HepG2 (cell line): Measurements from ENCODE around the gene NELFB. TPM values are rescaled to one million over a fixed set of nuclear protein-coding genes. Genes with fewer than 3 reads are reported as not detected.

Experiments
- ATF7-NPFF ChIP-seq: sonication (generic); formaldehyde crosslinking; IDR thresholded peaks from 2 replicates; pipeline ENCODE4 v1.8.1; 2023; ENCODE audit warnings: mild to moderate bottlenecking, low read depth, missing genetic modification reagents, moderate library complexity
- BRD4 ChIP-seq: sonication (generic); formaldehyde crosslinking; IDR thresholded peaks from 2 replicates; pipeline ENCODE4 v1.4.0; 2020; ENCODE audit warnings: missing genetic modification reagents
- CBX2 ChIP-seq, 2 experiments: fragments of 200-600 bp in 1 of 2; sonication (generic); formaldehyde crosslinking in 1 of 2; IDR thresholded peaks; 2 replicates each; pipeline versions ENCODE4 v1.7.0 to v1.8.1; 2018 to 2022; ENCODE audit warnings: low read depth in 2 of 2, low read length in 1 of 2, mild to moderate bottlenecking in 1 of 2, missing genetic modification reagents in 1 of 2
- EED ChIP-seq: sonication (generic); formaldehyde crosslinking; IDR thresholded peaks from 2 replicates; pipeline ENCODE4 v1.5.0; 2020; ENCODE audit warnings: mild to moderate bottlenecking, missing genetic modification reagents
- HNF4A ChIP-seq: sonication (generic); formaldehyde crosslinking; IDR thresholded peaks from 2 replicates; pipeline ENCODE4 v1.4.0; 2020; ENCODE audit warnings: missing genetic modification reagents
- KDM6A ChIP-seq: IDR thresholded peaks from 2 replicates; pipeline ENCODE4 v1.6.1; 2016; ENCODE audit warnings: low read depth
- MATR3 ChIP-seq: sonication (generic); formaldehyde crosslinking; IDR thresholded peaks from 2 replicates; pipeline ENCODE4 v1.4.0; 2020; ENCODE audit warnings: missing genetic modification reagents
- RFX5 ChIP-seq: IDR thresholded peaks from 2 replicates; pipeline ENCODE4 v1.6.1; 2011; ENCODE audit warnings: low read depth, low read length, improper control_type of control experiment
- SMAD3 ChIP-seq: sonication (generic); formaldehyde crosslinking; IDR thresholded peaks from 2 replicates; pipeline ENCODE4 v1.4.0; 2020; ENCODE audit warnings: missing genetic modification reagents
- SMARCC2 ChIP-seq: fragments of 450-650 bp; IDR thresholded peaks from 2 replicates; pipeline ENCODE4 v1.6.1; 2017; ENCODE audit warnings: antibody characterized with exemption, mild to moderate bottlenecking
- SOX13 ChIP-seq, 3 experiments: fragments of 450-650 bp in 1 of 3; sonication (generic) in 1 of 3; formaldehyde crosslinking in 1 of 3; IDR thresholded peaks in 2 of 3; conservative IDR thresholded peaks in 1 of 3; 2 replicates each; pipeline versions ENCODE4 v1.5.0 to v1.6.1; 2016 to 2020; ENCODE audit warnings: antibody characterized with exemption in 1 of 3, mild to moderate bottlenecking in 1 of 3, missing compliant biosample characterization in 1 of 3, missing genetic modification reagents in 1 of 3, moderate library complexity in 1 of 3
- TP53 ChIP-seq: sonication (generic); formaldehyde crosslinking; conservative IDR thresholded peaks from 2 replicates; pipeline ENCODE4 v1.4.0; 2020; ENCODE audit warnings: missing genetic modification reagents
- ZFP41 ChIP-seq: sonication (generic); formaldehyde crosslinking; IDR thresholded peaks from 2 replicates; pipeline ENCODE4 v1.4.0; 2020; ENCODE audit warnings: mild to moderate bottlenecking, missing genetic modification reagents, borderline replicate concordance
- polyA plus RNA-seq, 8 experiments: library from polyadenylated mRNA; depleted of rRNA in 3 of 8; stranded (reverse) in 7 of 8; unstranded in 1 of 8; fragments of >200 nt; fragmentation: Illumina TruSeq in 4 of 8; extraction: Trizol in 4 of 8; gene quantifications; 2 replicates each; pipeline versions ENCODE4 v1.2.1 to v1.2.3, GENCODE V29; 2011 to 2016; ENCODE audit warnings: low read depth in 4 of 8, missing spikeins in 1 of 8, mixed read lengths in 1 of 8; ENCODE audit not compliant: insufficient read depth in 1 of 8
- total RNA-seq, 5 experiments: library from RNA; depleted of rRNA; stranded (reverse); fragments of >200 nt; fragmentation: Illumina TruSeq; extraction: Trizol; gene quantifications; 2 replicates each; pipeline ENCODE4 v1.2.3, GENCODE V29; 2016; ENCODE audit warnings: low read depth in 1 of 5
- TF ChIP-seq, protein P1 (sequence below): sonication (generic); formaldehyde crosslinking; IDR thresholded peaks from 2 replicates; pipeline ENCODE4 v1.9.0; 2021; ENCODE audit warnings: missing genetic modification reagents, borderline replicate concordance
- TF ChIP-seq, protein P2 (sequence below): sonication (generic); formaldehyde crosslinking; IDR thresholded peaks from 2 replicates; pipeline ENCODE4 v1.4.0; 2020; ENCODE audit warnings: missing genetic modification reagents
- TF ChIP-seq, protein P3 (sequence below): sonication (generic); formaldehyde crosslinking; IDR thresholded peaks from 2 replicates; pipeline ENCODE4 v1.4.0; 2020; ENCODE audit warnings: mild to moderate bottlenecking, missing genetic modification reagents

Gene NELFB
- total and polyA plus RNA-seq, 2 of the 13 experiments (the other 11 are each of a cell fraction or from before 2014, with no cell fraction given) = 26.5 to 45.8 TPM

DNA sequence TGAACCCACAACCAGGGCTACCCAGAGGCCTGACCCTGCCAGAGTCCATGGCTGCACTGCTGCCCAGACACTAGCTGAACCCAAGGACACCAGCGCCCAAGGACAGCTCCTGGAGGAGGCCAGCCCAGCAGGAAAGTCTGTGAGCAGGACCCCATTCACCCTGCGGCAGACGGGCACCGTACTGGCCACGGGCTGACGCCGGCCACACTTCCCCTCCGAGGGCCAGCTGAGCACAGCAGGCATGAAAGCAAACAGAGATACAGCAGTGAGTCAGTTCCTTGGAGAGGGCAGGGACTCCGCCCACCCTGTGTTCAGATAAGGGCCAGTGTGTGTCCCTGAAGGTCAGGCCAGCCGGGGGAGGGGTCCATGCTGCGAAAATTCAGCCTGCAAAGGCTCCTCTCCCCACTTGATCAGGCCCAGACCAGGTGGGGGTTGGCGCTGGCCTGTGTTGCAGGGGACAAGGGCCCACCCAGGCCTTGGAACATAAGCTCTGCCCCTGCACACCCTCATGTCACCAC, 36.3 kb upstream of the NELFB start (continued):
- TF ChIP-seq, protein P1, sequence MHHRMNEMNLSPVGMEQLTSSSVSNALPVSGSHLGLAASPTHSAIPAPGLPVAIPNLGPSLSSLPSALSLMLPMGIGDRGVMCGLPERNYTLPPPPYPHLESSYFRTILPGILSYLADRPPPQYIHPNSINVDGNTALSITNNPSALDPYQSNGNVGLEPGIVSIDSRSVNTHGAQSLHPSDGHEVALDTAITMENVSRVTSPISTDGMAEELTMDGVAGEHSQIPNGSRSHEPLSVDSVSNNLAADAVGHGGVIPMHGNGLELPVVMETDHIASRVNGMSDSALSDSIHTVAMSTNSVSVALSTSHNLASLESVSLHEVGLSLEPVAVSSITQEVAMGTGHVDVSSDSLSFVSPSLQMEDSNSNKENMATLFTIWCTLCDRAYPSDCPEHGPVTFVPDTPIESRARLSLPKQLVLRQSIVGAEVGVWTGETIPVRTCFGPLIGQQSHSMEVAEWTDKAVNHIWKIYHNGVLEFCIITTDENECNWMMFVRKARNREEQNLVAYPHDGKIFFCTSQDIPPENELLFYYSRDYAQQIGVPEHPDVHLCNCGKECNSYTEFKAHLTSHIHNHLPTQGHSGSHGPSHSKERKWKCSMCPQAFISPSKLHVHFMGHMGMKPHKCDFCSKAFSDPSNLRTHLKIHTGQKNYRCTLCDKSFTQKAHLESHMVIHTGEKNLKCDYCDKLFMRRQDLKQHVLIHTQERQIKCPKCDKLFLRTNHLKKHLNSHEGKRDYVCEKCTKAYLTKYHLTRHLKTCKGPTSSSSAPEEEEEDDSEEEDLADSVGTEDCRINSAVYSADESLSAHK (CRISPR knock-in tag) = no peak
- TF ChIP-seq BRD4 (CRISPR knock-in tag) (no peak), KDM6A (CRISPR knock-in tag) (no peak), MATR3 (no peak), SMARCC2 (no peak), CBX2 (IDR thresholded peaks at IDR 0.05; ENCODE audit: low read depth, low read length) (no peak), CBX2 (CRISPR knock-in tag; IDR thresholded peaks at IDR 0.05; ENCODE audit: low read depth) (no peak), EED (CRISPR knock-in tag) (no peak), SOX13 (IDR thresholded peaks at IDR 0.05) (no peak), SOX13 (CRISPR knock-in tag; conservative IDR thresholded peaks at IDR 0.05 in 1 of 2, IDR thresholded peaks at IDR 0.05 in 1 of 2) (peak in 1 of 2 experiments; percentile 54; a peak in 1 of 4 replicates), HNF4A (CRISPR knock-in tag) (peak; percentile 38; the same call in 1 of the 2 replicates), ATF7-NPFF (CRISPR knock-in tag) (no peak; the same call in 1 of the 2 replicates), SMAD3 (CRISPR knock-in tag) (0 out of 2 replicates have a peak, but pooled peaks have one; percentile 36), ZFP41 (no peak), TP53 (no peak), RFX5 (no peak)
- TF ChIP-seq, protein P2, sequence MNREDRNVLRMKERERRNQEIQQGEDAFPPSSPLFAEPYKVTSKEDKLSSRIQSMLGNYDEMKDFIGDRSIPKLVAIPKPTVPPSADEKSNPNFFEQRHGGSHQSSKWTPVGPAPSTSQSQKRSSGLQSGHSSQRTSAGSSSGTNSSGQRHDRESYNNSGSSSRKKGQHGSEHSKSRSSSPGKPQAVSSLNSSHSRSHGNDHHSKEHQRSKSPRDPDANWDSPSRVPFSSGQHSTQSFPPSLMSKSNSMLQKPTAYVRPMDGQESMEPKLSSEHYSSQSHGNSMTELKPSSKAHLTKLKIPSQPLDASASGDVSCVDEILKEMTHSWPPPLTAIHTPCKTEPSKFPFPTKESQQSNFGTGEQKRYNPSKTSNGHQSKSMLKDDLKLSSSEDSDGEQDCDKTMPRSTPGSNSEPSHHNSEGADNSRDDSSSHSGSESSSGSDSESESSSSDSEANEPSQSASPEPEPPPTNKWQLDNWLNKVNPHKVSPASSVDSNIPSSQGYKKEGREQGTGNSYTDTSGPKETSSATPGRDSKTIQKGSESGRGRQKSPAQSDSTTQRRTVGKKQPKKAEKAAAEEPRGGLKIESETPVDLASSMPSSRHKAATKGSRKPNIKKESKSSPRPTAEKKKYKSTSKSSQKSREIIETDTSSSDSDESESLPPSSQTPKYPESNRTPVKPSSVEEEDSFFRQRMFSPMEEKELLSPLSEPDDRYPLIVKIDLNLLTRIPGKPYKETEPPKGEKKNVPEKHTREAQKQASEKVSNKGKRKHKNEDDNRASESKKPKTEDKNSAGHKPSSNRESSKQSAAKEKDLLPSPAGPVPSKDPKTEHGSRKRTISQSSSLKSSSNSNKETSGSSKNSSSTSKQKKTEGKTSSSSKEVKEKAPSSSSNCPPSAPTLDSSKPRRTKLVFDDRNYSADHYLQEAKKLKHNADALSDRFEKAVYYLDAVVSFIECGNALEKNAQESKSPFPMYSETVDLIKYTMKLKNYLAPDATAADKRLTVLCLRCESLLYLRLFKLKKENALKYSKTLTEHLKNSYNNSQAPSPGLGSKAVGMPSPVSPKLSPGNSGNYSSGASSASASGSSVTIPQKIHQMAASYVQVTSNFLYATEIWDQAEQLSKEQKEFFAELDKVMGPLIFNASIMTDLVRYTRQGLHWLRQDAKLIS (CRISPR knock-in tag) = no peak
- TF ChIP-seq, protein P3, sequence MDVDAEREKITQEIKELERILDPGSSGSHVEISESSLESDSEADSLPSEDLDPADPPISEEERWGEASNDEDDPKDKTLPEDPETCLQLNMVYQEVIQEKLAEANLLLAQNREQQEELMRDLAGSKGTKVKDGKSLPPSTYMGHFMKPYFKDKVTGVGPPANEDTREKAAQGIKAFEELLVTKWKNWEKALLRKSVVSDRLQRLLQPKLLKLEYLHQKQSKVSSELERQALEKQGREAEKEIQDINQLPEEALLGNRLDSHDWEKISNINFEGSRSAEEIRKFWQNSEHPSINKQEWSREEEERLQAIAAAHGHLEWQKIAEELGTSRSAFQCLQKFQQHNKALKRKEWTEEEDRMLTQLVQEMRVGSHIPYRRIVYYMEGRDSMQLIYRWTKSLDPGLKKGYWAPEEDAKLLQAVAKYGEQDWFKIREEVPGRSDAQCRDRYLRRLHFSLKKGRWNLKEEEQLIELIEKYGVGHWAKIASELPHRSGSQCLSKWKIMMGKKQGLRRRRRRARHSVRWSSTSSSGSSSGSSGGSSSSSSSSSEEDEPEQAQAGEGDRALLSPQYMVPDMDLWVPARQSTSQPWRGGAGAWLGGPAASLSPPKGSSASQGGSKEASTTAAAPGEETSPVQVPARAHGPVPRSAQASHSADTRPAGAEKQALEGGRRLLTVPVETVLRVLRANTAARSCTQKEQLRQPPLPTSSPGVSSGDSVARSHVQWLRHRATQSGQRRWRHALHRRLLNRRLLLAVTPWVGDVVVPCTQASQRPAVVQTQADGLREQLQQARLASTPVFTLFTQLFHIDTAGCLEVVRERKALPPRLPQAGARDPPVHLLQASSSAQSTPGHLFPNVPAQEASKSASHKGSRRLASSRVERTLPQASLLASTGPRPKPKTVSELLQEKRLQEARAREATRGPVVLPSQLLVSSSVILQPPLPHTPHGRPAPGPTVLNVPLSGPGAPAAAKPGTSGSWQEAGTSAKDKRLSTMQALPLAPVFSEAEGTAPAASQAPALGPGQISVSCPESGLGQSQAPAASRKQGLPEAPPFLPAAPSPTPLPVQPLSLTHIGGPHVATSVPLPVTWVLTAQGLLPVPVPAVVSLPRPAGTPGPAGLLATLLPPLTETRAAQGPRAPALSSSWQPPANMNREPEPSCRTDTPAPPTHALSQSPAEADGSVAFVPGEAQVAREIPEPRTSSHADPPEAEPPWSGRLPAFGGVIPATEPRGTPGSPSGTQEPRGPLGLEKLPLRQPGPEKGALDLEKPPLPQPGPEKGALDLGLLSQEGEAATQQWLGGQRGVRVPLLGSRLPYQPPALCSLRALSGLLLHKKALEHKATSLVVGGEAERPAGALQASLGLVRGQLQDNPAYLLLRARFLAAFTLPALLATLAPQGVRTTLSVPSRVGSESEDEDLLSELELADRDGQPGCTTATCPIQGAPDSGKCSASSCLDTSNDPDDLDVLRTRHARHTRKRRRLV (CRISPR knock-in tag) = no peak; the same call in 1 of the 2 replicates
